MCF 10A (cell line): ENCODE measurements around the gene MMP27. TPM values are rescaled to one million over a fixed set of nuclear protein-coding genes. Genes with fewer than 3 reads are reported as not detected.
A peak's percentile ranks its signal among the peaks of the same experiment; 100 is the strongest.
"Not testable (repeated sequence)": the region's sequence is repeated elsewhere in the genome, so short reads cannot be mapped to it uniquely, and the experiment has no call there.

Experiments
- BruUV-seq: library from RNA; stranded (reverse); fragments of 400-500 nt; replicated peaks from 2 replicates; lab custom pipeline; 2021; lab: Mats Ljungman, UMichigan
- CTCF ChIA-PET: fragments of 300-600 bp; sonication (Branson Sonifier 250); formaldehyde crosslinking; extraction: SDS; loops from one replicate; lab custom pipeline; 2021; ENCODE audit warnings: antibody characterized with exemption, inconsistent platforms; lab: Yijun Ruan, JAX
- POLR2A ChIA-PET: fragments of 300-600, 350-650 bp; sonication (Branson Sonifier 250); formaldehyde crosslinking; extraction: SDS; loops from one replicate; lab custom pipeline; 2020; ENCODE audit warnings: antibody characterized with exemption, inconsistent platforms; lab: Yijun Ruan, JAX
- DNase-seq: peaks from one replicate; pipeline ENCODE4 v3.0.0-alpha.2; 2018; ENCODE audit not compliant: unreplicated experiment
- H3K27ac Mint-ChIP-seq: one replicate; pipeline ENCODE4 v1.8.0; 2022; ENCODE audit warnings: mild to moderate bottlenecking, low read depth, mixed read lengths; ENCODE audit not compliant: unreplicated experiment
- H3K27me3 Mint-ChIP-seq: one replicate; pipeline ENCODE4 v1.8.0; 2022; ENCODE audit warnings: mixed read lengths; ENCODE audit not compliant: insufficient read depth, unreplicated experiment
- H3K36me3 Mint-ChIP-seq: one replicate; pipeline ENCODE4 v1.8.0; 2022; ENCODE audit warnings: mild to moderate bottlenecking, moderate library complexity, mixed read lengths; ENCODE audit not compliant: insufficient read depth, unreplicated experiment
- H3K4me1 Mint-ChIP-seq: one replicate; pipeline ENCODE4 v1.8.0; 2022; ENCODE audit warnings: mixed read lengths; ENCODE audit not compliant: insufficient read depth, unreplicated experiment
- H3K4me3 Mint-ChIP-seq: one replicate; pipeline ENCODE4 v1.8.0; 2022; ENCODE audit warnings: mild to moderate bottlenecking, moderate library complexity, mixed read lengths; ENCODE audit not compliant: unreplicated experiment
- H3K9me3 Mint-ChIP-seq: one replicate; pipeline ENCODE4 v1.8.0; 2022; ENCODE audit warnings: mixed read lengths; ENCODE audit not compliant: unreplicated experiment
- intact Hi-C: fragments of 100-400 bp; cut with micrococcal nuclease; formaldehyde crosslinking; loops from 2 replicates; pipeline ENCODE4 v1.14.1; 2022
- total RNA-seq: library from RNA; stranded (reverse); gene quantifications from 2 replicates; pipeline ENCODE4 v1.2.3, GENCODE V29; 2022
- TF ChIP-seq, protein P1 (sequence below): fragments of 200-600 bp; IDR thresholded peaks from one replicate; pipeline ENCODE4 v1.8.0; 2022; ENCODE audit warnings: antibody characterized with exemption, mild to moderate bottlenecking; ENCODE audit not compliant: unreplicated experiment

The MMP27 gene
- total RNA-seq, 1 experiment from 2014 or later: not detected

DNA sequence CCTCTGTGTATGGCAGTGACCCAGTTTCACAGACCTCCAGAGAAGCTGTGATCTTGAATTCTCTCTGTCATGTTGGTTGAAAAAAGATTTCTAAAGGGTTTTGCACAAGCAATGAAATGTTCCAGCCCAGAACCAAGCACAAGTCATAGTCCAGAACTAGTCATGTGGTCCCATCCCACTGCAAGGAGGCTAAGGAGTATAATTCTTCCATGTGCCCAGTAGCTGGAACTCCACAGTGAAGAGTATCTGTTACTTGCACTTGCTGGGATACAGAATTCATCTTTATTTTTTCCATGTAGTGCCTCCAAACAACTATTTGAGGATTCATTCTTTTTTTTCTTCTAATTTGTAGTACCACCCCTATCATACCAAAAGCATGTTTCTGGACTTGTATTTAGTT lies 29.1 kb upstream of the MMP27 start:
- BruUV-seq: no TSS peak
- Mint-ChIP-seq H3K9me3 (peaks cover 6% of the 10 kb centered on the region), H3K27ac (no peak overlapping the region), H3K4me1 (peaks cover 5% of the 10 kb centered on the region), H3K36me3 (no peaks in the 10 kb centered on the region), H3K4me3 (no peak overlapping the region), H3K27me3 (no peaks in the 10 kb centered on the region)
- POLR2A ChIA-PET: no interaction called here
- CTCF ChIA-PET: interaction anchor here (0.6 to 7.2 kb wide), 28 partner anchors 13 to 459 kb away, joined by 3 to 73 read pairs (median 6); partner anchors contain the start of gene MMP10
- intact Hi-C loops: loop anchor here (10.0 kb wide), 1 partner anchor 180 kb away; no protein-coding TSS in a partner anchor
- TF ChIP-seq, protein P1, sequence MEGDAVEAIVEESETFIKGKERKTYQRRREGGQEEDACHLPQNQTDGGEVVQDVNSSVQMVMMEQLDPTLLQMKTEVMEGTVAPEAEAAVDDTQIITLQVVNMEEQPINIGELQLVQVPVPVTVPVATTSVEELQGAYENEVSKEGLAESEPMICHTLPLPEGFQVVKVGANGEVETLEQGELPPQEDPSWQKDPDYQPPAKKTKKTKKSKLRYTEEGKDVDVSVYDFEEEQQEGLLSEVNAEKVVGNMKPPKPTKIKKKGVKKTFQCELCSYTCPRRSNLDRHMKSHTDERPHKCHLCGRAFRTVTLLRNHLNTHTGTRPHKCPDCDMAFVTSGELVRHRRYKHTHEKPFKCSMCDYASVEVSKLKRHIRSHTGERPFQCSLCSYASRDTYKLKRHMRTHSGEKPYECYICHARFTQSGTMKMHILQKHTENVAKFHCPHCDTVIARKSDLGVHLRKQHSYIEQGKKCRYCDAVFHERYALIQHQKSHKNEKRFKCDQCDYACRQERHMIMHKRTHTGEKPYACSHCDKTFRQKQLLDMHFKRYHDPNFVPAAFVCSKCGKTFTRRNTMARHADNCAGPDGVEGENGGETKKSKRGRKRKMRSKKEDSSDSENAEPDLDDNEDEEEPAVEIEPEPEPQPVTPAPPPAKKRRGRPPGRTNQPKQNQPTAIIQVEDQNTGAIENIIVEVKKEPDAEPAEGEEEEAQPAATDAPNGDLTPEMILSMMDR: peak; percentile 6
- DNase-seq: no peak

DNA sequence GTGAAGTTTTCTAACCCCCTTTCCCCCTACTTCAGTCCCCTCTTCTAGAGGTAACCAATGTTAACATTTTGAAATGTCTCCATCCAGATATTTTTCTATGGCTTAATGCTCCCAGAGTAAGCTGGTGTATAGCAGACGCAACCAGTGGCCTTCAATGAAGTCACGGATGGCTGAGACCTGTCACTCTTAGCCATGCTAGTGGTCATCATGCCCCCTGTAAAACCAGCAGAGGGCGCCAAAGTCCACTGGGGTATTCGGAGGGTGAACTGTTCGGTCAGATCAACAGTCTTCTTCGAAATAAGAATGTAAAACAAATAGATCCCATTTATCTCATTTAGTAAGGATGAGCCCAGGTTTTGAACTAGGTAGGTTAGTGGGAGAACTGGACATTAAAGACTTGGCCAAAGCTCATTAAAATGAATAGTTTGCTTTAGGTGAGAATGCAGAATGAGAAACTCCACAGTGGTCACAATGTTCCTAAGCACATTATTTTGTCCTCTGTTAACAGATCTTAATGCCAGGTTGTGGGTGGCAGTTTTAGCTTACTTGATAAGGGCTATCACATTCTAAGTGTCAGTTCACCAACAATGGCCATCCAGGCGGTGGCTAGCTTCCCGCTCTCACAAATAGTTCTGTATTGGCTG lies 27.8 kb upstream of the MMP27 start:
- no peak overlapping the region for H3K27ac Mint-ChIP-seq
- no peaks in the 10 kb centered on the region for H3K9me3 Mint-ChIP-seq
- BruUV-seq: no TSS peak
- H3K4me3 Mint-ChIP-seq: no peak overlapping the region
- H3K36me3 Mint-ChIP-seq: no peaks in the 10 kb centered on the region
- ChIA-PET POLR2A (no interaction called here), CTCF (interaction anchor here (0.7 to 7.2 kb wide), 39 partner anchors 15 to 398 kb away, joined by 3 to 73 read pairs (median 4); partner anchors contain the start of genes DYNC2H1 and MMP10)
- peak; percentile 82 for DNase-seq
- intact Hi-C loops: loop anchor here (1.0 to 10.0 kb wide), 5 partner anchors 47 to 322 kb away; partner anchors contain the start of gene MMP10
- peaks cover 5% of the 10 kb centered on the region for H3K4me1 Mint-ChIP-seq
- TF ChIP-seq, protein P1: peak; percentile 86
- H3K27me3 Mint-ChIP-seq: no peaks in the 10 kb centered on the region

DNA sequence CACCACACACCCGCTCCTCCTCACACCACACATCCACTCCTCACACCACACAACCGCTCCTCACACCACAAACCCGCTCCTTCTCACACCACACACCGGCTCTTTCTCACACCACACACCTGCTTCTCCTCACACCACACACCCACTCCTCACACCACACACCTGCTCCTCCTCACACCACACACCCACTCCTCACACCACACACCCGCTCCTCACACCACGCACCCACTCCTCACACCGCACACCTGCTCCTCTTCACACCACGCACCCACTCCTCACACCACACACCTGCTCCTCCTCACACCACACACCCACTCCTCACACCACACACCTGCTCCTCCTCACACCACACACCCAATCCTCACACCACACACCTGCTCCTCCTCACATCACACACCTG lies 25.4 kb upstream of the MMP27 start:
- H3K27ac Mint-ChIP-seq, BruUV-seq, DNase-seq, H3K4me3 Mint-ChIP-seq, H3K36me3 Mint-ChIP-seq, H3K9me3 Mint-ChIP-seq, H3K27me3 Mint-ChIP-seq, POLR2A ChIA-PET: not testable (repeated sequence)
- peaks cover 16% of the 10 kb centered on the region for H3K4me1 Mint-ChIP-seq
- intact Hi-C loops: loop anchor here (10.0 kb wide), 1 partner anchor 184 kb away; no protein-coding TSS in a partner anchor
- CTCF ChIA-PET: interaction anchor here (7.2 kb wide), 1 partner anchor 210 kb away, joined by 73 read pairs; no protein-coding TSS in a partner anchor

DNA sequence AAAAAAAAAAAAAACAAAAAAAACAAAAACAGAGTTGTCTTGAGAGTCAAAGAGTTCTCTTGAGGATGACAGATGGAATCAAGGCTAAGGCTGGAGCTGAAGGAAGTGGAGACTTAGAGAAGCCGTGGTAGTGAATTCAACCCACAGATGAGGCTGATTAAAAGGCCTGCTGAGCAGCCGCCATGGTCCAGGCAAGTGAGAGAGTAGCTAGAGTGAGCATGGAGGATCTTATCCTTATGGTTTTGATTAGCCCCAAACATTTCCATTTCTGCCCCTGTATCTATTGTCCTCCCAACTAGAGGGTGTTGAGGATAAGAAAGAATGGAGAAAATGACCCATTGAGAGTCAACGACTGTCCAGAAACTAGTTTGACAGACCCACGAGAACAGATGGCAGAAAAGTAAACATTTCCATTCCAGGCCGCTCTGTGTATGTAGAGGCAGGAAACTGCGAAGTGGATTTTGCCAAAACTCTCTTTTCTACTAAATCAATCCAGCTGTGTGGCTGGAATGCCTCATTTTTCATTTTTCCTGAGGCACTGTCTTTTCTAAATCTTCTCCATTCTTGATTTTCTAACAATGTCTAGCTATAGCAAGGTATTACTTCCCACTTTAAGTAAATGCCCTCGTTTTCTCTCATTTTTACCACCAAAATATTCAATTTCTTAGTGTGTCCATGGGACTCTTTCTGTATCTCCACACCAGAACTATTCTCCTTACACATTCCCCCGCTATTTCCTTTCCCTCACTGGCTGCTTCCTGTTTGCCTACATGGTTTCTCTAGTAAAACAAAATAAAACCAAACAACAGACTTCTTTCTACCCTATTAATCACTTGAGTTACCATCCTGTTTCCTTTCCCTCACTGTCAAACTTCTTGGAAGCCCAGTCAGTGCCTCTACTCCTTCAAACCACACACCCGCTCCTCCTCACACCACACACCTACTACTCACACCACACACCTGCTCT lies 24.6 kb upstream of the MMP27 start:
- Mint-ChIP-seq H3K9me3 (no peaks in the 10 kb centered on the region), H3K27ac (no peak overlapping the region), H3K36me3 (no peaks in the 10 kb centered on the region), H3K4me1 (peaks cover 16% of the 10 kb centered on the region), H3K27me3 (no peaks in the 10 kb centered on the region), H3K4me3 (no peak overlapping the region)
- ChIA-PET CTCF (interaction anchor here (0.8 kb wide), 1 partner anchor 51 kb away, joined by 3 read pairs; the partner anchor contains the start of gene MMP10), POLR2A (no interaction called here)
- TF ChIP-seq, protein P1: no peak
- no TSS peak for BruUV-seq
- DNase-seq: no peak
- intact Hi-C loops: loop anchor here (10.0 kb wide), 1 partner anchor 185 kb away; no protein-coding TSS in a partner anchor
